ENCODE data around the gene LCOR. TPM values are rescaled to one million over a fixed set of nuclear protein-coding genes. Genes with fewer than 3 reads are reported as not detected.

The LCOR gene
- total RNA-seq, 4 donors from 2014 or later: 19.8 to 25.1 (median 21.7) TPM

GRCh38 chr10:97043563-97043855 is 211.4 kb downstream of the LCOR start:
- H3K36me3 ChIP-seq: no peaks in the 10 kb centered on the region
- 89 to 93% methylated on average over 2 to 14 of the region's 14 CpGs for WGBS, 2 donors
- no peak for TF ChIP-seq CTCF (IDR thresholded peaks at IDR 0.05)
- TF ChIP-seq EP300 (IDR thresholded peaks at IDR 0.05): no peak
- no peak for TF ChIP-seq POLR2A (IDR thresholded peaks at IDR 0.05)
- H3K9me3 ChIP-seq: peaks cover 0 to 4% (median 0%) of the 10 kb centered on the region in 4 donors
- H3K4me3 ChIP-seq: no peak overlapping the region
- no peak overlapping the region for H3K27ac ChIP-seq
- no peaks in the 10 kb centered on the region for H3K27me3 ChIP-seq
- DNase-seq (ENCODE audit: low spot score in 2 of 2): no peak
- peaks cover 0 to 4% (median 0%) of the 10 kb centered on the region in 4 donors for H3K4me1 ChIP-seq

Small RNA genes within 50 kb of the gene (small RNA-seq; reads per million reads assigned to genes)
- not detected for gene HMGN2P35
- not detected for gene MIR607

Other genes with a start within 250 kb of the LCOR start
- 10 to 100 TPM; 79.5 to 98.8 (median 90.2) TPM for gene TM9SF3, start 245.3 kb upstream of the LCOR start, total RNA-seq
- 10 to 100 TPM in 3 of 4 donors, 1 to 10 TPM in 1; 7.1 to 21.3 (median 14.2) TPM for gene PIK3AP1, start 111.8 kb upstream of the LCOR start, total RNA-seq